ENCODE data around the gene STMN1. TPM values are rescaled to one million over a fixed set of nuclear protein-coding genes. Genes with fewer than 3 reads are reported as not detected.
A peak's percentile ranks its signal among the peaks of the same experiment; 100 is the strongest.

Gene STMN1
- total and polyA plus RNA-seq, 9 of the 15 experiments (the other 6 are each of a cell fraction or from before 2014, with no cell fraction given), result 269 to 2,153 (median 595) TPM

GRCh38 chr1:25875154-25875855 lies 30.9 kb downstream of the STMN1 start, which contains the start of gene PAQR7 (continued):
- TF ChIP-seq MGA (IDR thresholded peaks at IDR 0.05) (peak; percentile 98), ZNF24 (IDR thresholded peaks at IDR 0.05) (0 out of 2 replicates have a peak, but pooled peaks have one; percentile 38), CTBP1 (IDR thresholded peaks at IDR 0.05; ENCODE audit: borderline replicate concordance) (peak; percentile 91), RBM39 (optimal IDR thresholded peaks at IDR 0.05; ENCODE audit: low read depth, low read length) (no peak), ZNF830 (CRISPR knock-in tag; IDR thresholded peaks at IDR 0.05) (no peak), MYBL2 (IDR thresholded peaks at IDR 0.05; ENCODE audit: low read depth) (no peak), MYBL2 (CRISPR knock-in tag; IDR thresholded peaks at IDR 0.05; ENCODE audit: borderline replicate concordance) (no peak), SRSF9 (IDR thresholded peaks at IDR 0.05; ENCODE audit: borderline replicate concordance, low read depth, low read length) (no peak), CEBPZ (IDR thresholded peaks at IDR 0.05; ENCODE audit: borderline replicate concordance, low read depth, low read length) (no peak), RBM15 (IDR thresholded peaks at IDR 0.05; ENCODE audit: insufficient read depth, low read length) (no peak), KLF6 (CRISPR knock-in tag; IDR thresholded peaks at IDR 0.05; ENCODE audit: borderline replicate concordance) (no peak), MXD1 (CRISPR knock-in tag; IDR thresholded peaks at IDR 0.05; ENCODE audit: borderline replicate concordance, poor library complexity, severe bottlenecking) (peak; percentile 48)
